Stimulated activated CD8-positive, alpha-beta memory T cell treated with anti-CD3 and anti-CD28 coated beads, Interleukin-7, amount 100 ng/mL, for 4 hours (primary cell): Measurements from ENCODE around the gene RBM39.
"Not testable (repeated sequence)": the region's sequence is repeated elsewhere in the genome, so short reads cannot be mapped to it uniquely, and the experiment has no call there.

Experiments
- DNase-seq, 2 donors: peaks; one replicate each; pipeline ENCODE4 v3.0.0-alpha.2; 2020; ENCODE audit warnings: low read depth in 2 of 2

Gene RBM39

DNA sequence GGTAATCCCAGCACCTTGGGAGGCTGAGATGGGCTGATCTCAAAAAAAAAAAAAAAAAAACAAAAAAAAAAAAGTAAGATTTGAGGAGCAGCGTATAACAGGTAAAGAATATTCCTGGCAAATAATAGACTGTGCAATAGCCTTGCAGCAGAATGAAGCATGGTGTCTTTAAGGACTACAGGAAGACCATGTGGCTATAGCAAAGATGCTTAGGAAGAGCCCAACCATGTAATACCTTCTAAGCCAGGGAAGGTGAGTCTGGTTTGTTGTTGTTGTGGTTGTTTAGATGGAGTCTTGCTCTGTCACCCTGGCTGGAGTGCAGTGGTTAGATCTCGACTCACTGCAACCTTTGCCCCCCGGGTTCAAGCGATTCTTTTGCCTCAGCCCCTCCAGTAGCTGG is 14.3 kb upstream of the RBM39 start:
- DNase-seq, result no peak

GRCh38 chr20:35750611-35751010 is 8.6 kb upstream of the RBM39 start:
- DNase-seq, result no peak

- not testable (repeated sequence) for DNase-seq
Observed at GRCh38 chr20:35744492-35744841, 2.4 kb upstream of the RBM39 start.

GRCh38 chr20:35743693-35744491 is 1.8 kb upstream of the RBM39 start:
- DNase-seq, result no peak

- no peak for DNase-seq
Observed at GRCh38 chr20:35742741-35743523, 872 bp upstream of the RBM39 start.

- DNase-seq, result no peak
Observed at GRCh38 chr20:35739294-35740163, 2.5 kb downstream of the RBM39 start.

- no peak for DNase-seq
Observed at GRCh38 chr20:35738410-35739179, 3.5 kb downstream of the RBM39 start.

DNA sequence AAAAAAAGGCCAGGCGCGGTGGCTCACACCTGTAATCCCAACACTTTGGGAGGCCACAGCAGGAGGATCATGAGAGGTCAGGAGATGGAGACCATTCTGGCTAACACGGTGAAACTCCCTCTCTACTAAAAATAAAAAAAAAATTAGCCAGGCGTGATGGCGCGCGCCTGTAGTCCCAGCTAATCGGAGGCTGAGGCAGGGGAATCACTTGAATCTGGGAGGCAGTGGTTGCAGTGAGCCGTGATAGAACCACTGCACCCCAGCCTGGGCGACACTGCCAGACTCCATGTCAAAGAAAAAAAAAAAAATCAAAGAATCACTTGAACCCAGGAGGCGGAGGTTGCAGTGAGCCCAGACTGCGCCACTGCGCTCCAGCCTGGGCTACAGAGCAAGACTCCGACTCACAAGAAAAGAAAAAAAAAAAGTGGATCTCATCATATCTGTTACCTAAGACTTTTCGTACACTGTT is 4.2 kb downstream of the RBM39 start:
- no peak for DNase-seq

DNA sequence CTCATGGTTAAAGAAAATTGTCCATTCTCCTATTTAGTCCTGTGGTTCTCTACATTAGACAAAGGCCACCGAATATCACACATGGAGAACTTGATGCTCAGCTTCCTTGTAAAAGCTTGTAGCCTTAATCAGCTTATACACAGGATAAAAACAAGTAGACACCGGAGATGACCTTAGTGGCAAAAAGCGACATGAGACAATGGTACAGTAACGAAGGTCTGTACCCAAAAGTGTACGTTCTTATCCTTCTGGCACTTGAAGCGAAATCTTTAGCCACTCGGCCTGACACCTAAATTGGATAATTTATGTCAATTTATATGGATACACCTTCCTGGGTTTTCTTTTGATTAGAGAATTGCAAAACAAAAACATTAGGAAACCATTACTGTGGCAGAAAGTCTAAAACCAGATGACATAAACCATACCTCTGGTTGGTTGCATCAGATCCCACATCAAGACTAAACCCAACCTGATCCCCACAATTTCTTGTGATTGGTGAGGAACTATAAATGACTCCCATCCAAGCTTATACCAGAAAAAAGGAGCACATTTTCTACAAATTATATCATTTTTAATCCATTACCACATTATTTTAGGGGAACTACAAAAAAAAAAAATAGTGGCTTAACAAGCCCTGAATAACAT is 6.1 kb downstream of the RBM39 start:
- DNase-seq, result no peak

DNA sequence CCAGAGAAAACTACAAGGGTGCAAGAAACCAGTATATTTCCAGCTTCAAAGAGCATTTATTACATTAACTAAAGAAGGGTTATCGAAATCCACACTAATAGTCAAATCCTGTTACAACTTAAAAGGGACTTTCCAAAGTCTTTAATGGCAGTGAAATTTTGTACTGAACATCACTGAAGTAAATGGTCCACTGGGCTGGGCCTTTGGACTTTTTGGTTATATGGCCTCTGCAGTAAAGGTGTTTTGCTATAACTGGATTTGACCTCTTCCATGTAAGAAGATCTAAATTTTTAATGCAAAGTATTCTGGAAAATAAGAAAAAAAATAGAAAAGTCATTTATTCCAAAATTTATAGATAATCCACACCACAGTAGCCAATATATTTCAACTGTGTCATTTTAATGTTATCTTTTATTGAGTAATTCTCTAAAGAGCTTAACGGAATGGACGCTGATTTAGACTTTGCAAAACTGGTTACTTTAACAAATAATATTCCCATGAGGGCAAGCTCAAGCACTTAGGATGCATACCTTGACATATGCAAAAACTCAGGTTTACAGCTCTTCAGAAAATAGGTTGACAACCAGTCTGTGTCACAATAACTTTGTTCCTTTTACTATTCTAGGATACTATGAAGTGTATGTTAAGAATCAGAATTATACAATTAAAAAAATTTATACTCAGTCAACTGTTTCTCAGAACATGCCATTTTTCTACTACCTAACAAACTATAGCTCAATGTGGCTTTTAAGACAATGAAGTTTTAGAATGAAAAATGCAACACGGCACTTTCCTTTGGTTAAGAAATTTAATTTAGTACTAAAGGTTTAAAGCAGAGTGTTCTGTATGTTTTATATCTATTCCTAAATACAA is 7.0 kb downstream of the RBM39 start:
- DNase-seq, result no peak

DNA sequence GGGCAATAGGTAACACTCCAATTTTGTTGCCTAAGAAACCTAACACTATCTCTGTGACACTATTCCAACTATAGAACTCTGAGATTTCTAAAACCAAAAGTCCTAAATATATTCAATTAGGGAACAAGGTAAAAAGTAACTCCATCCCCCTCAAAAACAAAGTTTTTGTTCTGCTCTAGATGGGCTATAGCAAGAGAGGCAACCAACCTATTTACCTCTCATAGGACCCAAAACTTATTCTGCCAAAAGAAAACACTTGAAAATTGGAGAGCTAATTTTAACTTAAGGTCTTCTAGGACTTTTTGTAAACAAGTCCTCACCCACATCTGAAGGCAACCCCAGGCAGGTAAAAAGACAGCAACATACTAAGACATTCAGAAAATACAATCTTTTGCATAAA is 7.7 kb downstream of the RBM39 start:
- no peak for DNase-seq

DNA sequence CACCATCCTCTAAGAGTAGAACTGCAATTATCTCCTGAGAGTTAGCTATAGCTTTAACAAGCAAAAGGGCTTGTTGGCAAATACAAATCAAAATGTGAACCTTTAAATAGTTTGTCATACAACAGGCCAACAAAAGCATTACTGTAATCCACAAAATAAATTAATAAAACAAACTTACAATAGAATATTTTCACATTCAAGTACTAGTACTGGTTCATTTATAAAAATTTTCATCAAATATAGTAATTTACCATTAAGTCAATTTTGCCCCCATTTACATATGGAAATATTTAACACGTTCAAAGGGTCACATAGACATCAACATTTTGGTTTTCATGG is 9.4 kb downstream of the RBM39 start:
- no peak for DNase-seq

DNA sequence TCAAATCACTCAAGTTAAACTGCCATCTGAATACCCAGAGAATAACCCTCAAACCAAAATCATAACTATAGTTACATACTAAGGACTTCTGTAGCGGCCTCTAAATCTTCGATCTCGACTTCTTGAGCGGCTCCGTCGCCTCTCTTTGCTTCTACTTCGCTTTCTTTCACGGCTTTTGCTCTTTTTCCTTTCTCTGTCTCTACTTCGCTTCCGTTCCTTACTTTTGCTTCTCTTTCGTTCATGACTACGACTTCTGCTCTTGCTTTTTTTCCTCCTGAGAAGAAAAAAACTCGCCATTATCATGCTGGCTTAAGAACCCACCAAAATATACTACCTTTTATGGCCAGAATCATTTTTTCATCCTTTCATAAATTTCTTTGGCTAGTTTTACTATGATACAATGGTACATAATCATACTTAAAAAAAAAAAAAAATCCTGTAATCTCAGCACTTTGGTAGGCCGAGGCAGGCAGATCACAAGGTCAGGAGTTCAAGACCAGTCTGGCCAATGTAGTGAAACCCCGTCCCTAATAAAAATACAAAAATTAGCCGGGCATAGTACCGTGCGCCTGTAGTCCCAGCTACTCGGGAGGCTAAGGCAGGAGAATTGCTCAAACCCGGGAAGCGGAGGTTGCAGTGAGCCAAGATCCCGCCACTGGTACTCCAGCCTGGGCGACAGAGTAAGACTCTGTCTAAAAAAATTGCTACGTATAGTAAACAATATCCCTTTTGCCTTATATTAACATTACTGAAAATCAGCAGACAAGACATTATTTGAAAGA is 10.0 kb downstream of the RBM39 start:
- no peak for DNase-seq

DNA sequence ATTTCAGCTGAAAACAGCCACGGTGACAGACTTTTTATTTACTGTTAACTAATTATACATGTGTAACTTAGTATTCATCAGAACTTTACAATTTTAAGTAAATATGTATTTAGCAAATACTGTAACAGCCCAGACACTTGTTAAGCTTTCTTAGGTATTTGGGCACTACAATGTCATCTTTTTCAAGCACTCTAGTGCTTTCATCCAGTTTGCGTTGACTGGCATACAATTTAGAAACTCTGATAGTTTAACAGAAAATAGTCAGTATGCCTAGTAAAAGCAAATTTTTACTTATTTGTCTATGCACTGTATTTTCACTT is 10.6 kb downstream of the RBM39 start:
- no peak for DNase-seq

DNA sequence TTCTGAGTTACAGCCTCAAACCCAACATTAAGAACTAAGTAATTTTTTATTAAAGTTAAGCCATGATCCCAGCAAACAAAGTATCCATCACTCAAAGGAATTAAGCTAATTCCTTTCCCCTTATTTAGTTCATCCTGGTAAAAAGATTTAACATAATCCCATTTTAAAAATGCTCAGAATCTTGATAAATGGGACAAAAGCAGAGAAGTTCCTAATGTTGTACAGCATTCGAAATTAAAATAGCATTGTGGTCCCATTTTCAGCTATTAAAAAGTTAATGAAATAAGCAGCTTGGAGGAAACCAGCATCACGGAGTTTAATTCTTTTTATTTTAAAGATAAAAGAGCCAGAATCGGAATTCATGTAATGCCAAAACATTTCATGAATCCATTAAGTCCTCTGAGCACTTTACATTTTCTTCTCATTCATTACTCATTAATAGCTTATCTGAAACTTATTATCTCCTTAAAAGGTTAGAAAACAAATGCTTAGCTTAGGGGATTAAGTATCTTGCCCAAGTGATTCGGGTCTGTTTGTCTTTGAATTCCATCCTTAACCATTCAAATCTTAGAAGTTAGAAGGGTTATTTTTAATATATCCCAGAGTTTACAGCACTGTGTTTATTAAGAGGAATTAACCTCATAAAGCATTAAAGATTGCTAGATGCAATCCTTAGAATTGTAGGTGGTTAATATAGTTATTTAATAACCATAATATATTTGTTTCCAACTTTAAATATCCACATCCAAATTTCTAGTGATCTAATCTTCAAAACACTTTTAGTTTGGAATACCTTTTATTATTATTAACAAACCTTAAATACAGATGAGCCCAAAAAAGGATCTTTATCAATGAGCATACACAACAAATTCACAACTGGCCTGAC is 11.2 kb downstream of the RBM39 start:
- DNase-seq, result no peak

DNA sequence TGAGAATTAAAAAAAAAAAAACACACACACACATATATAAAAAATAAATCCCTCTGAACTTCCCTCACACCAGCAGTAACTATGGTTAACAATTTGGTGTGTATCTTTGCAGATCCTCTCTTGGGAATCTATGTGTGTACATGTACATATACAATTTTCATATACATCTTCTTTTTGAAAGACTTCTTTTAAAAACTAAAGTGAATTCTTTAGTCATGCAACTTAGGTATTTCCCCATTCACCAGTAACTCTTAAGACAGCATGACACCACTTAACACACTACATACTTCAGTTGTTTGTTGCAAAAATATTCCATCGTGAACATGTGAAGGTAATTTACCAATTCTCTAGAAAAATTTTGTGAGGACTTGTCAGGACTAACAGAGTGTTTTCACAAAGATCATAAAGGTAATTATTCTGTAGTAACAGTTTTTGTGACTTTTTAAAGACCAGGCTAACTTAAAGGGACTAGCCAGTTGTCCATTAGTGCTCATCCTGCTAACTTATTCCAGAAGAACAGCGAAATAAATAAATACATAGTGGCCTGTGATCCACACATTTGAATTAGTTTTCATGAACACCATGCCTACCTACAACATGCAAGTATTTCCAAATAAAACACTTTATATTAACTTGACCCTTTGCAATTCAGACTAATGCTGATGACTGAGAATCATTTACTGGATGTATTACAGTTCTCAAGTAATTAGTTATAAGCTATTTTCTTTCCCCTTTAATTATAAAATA is 12.1 kb downstream of the RBM39 start:
- no peak for DNase-seq

GRCh38 chr20:35729283-35729807 is 12.7 kb downstream of the RBM39 start:
- no peak for DNase-seq
